GM18507 (cell line): ENCODE data around the gene TOR1B.
A peak's percentile ranks its signal among the peaks of the same experiment; 100 is the strongest.
"Not testable (repeated sequence)": the region's sequence is repeated elsewhere in the genome, so short reads cannot be mapped to it uniquely, and the experiment has no call there.

Experiments
- DNase-seq: peaks from one replicate; pipeline ENCODE4 v3.0.0; 2011; ENCODE audit warnings: low read depth; ENCODE audit not compliant: insufficient read length; ENCODE audit errors: extremely low spot score
- FAIRE-seq: peaks from 2 replicates; lab custom pipeline; 2011; peaks lifted over from hg19 to GRCh38; lab: Jason Lieb, UNC

TOR1B gene, protein sequence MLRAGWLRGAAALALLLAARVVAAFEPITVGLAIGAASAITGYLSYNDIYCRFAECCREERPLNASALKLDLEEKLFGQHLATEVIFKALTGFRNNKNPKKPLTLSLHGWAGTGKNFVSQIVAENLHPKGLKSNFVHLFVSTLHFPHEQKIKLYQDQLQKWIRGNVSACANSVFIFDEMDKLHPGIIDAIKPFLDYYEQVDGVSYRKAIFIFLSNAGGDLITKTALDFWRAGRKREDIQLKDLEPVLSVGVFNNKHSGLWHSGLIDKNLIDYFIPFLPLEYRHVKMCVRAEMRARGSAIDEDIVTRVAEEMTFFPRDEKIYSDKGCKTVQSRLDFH

DNA sequence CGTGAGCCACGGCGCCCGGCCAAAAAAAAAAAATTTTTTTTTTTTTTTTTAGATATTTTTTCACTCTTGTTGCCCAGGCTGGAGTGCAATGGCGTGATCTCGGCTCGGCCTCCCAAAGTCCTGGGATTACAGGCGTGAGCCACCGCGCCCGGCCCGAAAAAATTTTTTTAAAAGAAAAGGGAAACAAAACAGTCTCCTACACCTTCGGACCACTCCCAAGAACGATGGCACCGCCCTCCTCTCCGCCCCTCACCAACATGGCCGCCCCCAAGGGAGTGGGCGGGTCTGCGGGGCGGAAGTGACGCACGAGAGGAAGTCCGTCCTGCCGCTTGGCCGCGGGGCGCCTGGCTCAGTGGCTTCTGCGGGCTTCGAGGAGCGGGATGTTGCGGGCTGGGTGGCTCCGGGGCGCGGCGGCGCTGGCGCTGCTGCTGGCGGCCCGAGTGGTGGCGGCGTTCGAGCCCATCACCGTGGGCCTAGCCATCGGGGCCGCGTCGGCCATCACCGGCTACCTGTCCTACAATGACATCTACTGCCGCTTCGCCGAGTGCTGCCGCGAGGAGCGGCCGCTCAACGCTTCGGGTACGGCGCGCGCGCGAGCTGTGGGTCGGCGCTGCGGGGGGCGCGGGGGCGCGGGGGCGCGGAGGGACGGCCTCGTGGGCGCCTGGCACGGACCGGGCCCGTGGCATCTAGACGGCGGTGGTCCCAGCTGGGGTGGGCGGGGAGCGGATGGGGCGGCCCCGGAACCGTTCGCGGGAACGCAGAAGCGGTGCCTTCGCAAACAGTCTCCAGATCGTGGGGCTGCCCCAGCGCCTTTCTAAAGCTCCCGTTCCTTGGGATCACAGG lies at the start of gene TOR1B:
Gene TOR1B (plus strand): TSS at position 352 of the 843 bp plus-strand sequence. CDS start 29 bp downstream, at position 381.
- peak; percentile 89 for FAIRE-seq
- peak; percentile 86 for DNase-seq

DNA sequence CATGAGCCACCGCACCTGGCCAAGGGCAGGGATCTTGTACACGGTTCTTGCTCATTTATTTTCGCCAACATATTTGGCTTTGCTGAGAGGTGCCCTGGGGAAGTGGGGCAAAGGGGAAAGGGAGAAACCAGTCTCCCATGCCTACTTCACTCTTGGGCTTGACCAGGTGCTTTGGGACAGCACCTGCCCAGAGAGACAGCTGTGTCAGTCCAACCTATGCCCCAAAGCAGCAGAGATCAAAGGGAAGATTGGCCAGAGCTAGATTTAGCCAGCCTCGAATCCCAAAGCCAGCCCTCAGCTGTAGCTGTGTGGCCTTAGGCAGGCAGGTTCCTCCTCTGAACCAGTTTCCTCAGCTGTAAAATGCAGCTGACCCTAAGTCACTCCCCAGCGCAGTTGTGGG lies 47.8 kb upstream of the TOR1B start:
- FAIRE-seq (no peak), DNase-seq (no peak)

DNA sequence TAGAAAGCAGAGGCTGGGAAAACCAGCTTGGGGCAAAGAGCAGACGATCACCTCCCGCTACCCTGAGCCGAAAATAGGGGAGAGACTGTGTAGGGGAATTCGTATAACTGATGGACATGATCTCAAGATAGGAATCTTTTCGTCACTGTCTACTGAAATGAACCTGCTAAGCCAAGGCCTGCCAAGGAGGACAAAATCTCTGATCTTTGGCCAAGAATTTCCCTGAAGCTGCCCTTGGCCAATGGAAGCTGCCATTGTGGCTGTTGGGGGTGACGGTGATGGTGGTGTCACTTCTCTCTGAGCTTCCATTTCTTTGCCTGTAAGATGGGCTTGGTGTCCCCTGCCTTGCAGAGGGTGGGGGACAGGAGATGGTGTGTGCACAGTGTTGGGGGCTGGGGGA lies 46.8 kb upstream of the TOR1B start:
- FAIRE-seq (no peak), DNase-seq (no peak)

DNA sequence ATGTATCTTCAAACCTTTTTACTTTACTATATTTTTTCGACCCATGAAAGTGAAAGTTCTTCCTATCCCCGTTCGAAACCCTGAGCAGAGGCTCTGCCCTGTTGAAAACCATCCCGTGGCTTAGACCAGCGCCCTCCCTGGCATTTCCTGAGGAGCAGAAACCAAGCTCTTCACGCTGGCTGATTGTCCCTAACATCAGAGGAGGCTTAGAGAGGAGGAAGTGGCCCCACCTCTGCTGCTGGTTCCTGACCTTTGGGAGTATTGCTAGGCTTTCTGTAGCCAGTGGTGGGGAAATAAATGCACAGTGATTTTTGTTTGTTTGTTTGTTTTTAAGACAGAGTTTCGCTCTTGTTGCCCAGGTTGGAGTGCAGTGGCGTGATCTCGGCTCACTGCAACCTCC lies 45.9 kb upstream of the TOR1B start:
- FAIRE-seq = no peak
- DNase-seq = no peak

DNA sequence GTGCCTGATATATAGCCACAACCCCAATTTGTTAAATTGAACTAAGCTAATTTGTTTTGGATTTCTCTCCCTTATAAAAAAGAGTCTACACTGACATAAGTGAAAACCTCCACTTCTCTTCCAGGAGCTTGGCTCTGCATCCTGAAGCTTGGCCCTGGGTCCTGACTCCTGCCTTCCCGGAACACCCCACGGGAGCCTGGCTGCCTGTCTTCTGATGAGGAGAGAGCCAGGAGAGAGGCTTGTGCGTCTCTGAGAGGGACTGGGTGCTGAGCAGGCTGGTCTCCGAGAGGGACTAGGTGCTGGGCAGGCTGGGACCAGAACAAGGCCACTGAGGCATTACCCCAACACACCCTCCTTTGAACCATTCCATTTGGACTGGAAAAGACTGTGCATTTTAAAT lies 43.7 kb upstream of the TOR1B start:
- DNase-seq (no peak), FAIRE-seq (no peak)

DNA sequence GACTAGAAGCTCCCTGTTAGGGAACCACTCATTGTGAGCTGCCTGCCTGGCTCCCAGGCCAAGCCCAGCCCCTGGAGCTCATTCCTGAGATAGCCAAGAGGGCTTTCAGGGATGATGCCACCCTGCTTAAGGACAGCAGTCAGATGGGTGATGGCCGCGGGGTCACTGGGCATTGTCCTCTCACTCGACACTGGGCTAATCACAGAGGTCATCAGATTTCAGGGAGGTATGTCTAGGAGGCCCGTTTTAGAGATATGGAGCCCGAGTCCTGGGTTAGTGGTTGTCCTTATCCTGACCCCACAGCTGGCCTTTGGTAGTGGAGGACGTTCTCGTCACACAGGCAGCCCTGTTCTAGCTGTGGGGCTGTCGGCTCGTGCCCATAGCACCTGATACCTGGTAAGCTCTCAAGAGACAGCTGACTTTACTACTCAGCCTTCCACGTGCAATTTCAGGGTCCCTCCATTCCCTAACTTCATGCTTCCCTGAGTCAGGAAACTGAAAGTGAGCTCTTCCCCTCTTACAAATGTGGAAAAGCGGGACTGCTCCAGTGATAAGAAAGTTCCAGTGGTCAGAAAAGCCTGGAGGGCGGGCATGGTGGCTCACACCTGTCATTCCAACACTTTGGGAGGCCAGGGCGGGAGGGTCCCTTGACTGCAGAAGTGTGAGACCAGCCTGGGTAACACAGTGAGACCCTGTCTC lies 43.0 kb upstream of the TOR1B start:
- DNase-seq (no peak), FAIRE-seq (no peak)

DNA sequence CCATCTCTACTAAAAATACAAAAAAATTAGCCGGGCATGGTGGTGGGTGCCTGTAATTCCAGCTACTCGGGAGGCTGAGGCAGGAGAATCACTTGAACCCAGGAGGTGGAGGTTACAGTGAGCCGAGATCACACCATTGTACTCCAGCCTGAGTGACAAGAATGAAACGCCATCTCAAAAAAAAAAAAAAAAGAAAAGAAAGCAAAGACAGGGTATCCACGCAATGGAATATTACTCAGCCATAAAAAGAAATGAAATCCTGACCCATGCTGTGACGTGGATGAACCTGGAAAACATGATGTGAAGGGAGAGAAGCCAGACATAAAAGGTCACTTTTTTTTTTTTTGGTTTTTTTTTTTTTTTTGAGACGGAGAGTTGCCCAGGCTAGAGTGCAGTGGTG lies 42.2 kb upstream of the TOR1B start:
- not testable (repeated sequence) for DNase-seq, FAIRE-seq

DNA sequence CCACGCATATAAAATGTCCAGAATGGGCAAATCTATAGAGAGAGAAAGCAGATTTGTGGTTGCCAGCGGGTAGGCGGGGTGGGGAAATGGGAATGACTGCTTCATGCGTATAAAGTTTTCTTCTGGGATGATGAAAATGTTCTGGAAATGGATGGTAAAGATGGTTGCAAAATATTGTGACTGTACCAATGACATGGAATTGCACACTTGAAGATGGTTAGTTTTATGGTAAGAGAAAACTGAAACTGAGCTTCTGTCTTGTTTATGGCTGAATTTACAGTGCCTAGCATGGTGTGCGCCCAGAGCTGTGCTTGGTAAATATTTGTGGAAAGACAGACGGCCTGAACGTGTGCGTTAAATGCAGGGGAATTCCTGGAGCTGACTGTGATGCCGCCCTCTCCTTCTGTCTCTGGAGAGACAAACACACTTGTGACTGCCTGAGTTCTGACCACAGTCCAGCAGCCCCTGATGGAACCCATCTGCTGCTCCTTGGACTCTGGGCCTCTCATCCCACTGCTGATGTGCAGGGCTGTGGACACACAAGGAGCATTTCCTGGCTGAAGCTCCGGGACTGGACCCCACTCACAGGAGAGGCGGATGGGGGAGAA lies 41.6 kb upstream of the TOR1B start:
- DNase-seq = no peak
- no peak for FAIRE-seq

DNA sequence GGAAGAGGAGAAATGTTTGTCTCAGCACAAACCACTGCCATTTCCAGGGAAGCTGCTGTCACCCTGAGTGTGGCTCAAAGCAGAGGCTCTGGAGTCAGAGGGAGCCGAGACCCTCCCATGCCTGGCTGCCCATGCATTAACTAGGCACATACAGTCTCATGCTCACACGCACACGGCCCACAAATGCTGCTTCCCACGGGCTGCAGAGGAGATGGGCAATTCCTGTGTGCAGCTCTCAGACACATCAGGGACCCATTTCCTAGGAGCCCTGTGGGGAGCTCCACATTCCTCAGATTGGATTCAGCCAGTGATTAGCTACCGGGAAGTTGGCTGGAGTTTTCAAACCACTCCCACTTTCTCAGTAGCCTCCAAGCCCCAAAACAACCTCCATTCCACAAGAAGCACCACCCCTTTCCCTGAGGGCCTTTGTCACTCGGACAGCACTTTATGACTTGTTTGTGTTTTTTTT lies 41.0 kb upstream of the TOR1B start:
- FAIRE-seq (no peak), DNase-seq (no peak)

DNA sequence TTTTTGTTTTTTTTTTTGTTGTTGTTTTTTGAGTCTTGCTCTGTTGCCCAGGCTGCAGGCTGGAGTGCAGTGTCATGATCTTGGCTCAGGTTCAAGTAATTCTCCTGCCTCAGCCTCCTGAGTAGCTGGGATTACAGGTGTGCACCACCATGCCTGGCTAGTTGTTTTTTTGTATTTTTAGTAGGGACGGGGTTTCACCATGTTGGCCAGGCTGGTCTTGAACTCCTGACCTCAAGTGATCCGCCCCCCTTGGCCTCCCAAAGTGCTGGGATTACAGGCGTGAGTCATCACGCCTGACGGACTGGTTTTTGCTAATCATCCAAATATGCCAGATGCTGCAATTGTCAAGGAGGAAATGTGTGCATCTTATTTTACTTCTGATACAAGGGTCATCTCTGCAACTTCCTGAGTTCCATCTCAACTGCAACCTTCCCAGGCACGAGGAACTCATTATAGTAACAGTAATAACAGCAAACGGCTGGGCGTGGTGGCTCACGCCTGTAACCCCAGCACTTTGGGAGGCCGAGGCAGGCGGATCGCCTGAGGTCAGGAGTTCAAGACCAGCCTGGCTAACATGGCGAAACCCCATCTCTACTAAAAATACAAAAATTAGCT lies 40.5 kb upstream of the TOR1B start:
- FAIRE-seq = not testable (repeated sequence)

DNA sequence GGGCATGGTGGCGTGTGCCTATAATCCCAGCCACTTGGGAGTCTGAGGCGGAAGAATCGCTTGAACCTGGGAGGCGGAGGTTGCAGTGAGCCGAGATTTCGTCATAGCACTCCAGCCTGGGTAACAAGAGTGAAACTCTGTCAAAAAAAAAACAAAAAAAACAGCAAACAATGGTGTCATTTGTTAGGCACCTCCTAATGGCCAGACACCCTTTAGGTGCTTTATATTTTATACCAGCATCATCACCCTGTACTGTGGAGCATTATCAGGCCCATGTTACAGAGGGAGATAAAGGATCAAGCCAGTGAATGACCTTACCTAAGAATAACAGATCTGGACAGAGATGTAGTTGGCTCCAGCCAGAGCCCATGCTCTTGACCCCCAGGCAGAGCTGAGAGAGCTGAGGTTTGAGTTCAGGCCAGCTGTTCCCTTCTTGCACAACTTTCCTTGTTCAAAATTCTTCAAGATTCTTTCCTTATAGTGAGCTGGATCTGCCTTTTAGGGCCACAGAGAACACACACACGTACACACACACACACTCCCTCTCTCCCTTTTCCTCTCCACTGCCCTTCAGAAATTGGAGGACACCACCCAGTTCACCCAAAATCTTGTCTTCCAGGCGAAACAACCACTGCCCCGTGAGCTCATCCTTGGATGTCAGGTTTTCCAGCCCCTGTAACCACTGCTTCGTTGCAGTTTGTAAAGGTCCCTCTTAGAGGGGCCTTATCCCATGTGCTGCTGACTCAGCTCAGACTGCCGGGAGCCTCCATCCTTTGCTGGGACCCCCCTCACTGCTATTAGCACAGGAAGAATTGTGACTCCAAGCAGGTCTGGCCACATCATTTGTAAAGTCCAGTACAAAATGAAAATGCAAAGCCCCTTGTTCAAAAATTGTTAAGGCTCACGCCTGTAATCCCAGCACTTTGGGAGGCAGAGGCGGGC lies 39.7 kb upstream of the TOR1B start:
- FAIRE-seq = no peak
- DNase-seq = no peak

More for the DNA sequence above, 40.5 kb upstream of the TOR1B start:
- not testable (repeated sequence) for DNase-seq

DNA sequence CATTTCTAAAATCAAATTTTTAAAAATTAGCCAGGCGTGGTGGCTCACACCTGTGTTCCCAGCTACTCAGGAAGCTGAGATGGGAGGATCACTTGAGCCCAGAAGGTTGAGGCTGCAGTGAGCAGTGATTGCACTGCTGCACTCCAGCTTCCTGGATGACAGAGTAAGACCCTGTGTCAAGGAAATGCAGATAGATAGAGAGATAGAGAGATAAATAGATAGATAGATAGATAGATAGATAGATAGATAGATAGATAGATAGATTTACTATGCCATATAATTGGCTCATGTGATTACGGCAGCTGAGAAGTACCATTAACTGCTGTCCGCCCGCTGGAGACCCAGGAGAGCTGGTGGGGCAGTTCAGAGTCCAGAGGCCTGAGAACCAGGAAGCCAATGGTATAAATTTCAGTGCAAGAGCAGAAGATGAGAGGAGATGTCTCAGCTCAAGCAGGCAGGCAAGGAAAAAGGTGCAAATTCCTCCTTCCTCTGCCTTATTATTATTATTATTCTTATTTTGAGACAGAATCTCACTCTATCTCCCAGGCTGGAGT lies 37.1 kb upstream of the TOR1B start:
- FAIRE-seq = no peak
- DNase-seq = no peak

DNA sequence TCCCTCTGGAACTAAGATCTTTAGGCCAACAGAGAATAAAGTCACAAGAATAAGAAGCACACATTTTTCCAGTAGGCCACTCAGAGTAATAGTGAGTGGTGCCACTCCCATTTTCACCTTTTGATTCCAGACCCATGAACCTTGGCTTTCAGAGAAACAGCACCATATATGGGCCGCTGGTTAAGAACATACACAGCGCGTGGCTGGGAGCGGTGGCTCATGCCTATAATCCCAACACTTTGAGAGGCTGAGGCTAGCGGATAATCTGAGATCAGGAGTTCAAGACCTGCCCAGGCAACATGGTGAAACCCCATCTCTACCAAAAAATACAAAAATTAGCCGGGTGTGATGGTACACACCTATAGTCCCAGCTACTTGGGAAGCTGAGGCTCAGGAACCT lies 34.5 kb upstream of the TOR1B start:
- no peak for FAIRE-seq
- no peak for DNase-seq

DNA sequence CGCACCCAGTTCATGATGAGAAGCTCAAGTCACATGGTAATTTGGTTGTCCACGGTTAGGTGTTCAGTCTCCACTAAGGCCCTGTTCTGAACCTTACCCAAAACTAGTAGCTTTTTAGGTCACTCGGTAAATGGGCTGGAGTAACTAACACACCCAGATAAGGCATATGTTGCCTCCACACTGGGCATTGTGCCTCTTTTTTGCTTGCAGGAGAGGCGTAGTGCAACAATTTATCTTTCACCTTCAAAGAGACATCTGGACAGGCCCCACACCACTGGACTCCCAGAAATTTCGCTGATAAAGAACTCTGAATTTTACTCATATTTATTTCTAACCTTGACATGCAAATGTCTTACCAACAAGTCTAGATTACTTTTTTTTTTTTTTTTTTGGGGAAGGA lies 33.3 kb upstream of the TOR1B start:
- DNase-seq (no peak), FAIRE-seq (no peak)

DNA sequence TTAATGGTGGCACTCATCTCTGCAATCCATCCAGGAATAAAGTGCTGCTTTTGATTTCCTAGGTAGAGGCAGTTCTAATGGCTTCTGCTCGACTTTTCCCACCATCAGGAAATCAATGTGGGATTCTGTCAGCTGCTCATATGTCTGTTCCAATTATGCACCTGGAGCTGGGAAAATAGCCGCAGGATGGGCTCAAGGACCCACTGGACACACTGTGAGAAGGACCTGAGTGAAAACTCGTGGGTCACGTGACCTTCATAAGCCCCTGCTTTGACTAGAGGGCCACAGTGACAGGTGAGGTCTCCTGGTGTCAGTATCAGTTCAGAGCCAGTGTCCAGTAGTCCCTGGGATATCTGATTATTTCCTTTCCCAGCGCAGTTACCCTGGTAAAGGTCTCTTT lies 32.2 kb upstream of the TOR1B start:
- FAIRE-seq = no peak

DNA sequence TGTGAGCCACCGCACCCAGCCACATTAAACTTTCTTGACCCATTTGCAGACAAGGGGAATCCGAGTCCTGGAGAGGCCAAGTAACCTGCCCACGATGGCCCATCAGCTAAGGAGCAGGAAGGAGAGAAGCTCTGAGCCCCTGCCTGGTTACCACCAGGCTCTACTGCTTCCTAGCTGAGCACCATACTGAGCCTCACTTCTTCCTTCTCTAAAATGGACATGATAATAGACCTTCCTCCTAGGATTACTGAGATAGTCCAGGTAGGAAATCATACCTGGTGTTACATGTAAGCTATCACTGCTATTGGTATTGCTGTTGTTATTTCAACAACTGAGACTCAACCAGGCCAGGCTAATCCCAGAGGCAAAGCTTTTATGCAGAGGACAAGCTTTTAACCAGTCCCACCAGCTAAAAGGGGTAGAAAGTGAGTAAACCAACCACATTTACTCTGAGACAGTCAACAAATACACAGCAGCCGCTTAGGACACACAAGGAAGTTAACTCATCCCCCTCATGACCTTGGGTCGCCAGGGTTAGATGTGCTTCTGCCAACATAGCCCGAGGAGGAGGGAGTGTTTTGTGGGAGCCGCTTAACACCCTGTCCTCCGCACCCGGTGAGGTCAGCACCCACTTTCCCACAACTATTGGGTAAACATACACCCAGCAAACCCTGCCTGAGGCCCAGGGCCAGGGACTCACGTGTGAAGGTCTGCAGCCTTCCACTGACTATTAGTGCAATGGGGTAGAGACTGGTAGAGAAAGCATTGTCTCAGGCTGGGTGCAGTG lies 29.5 kb upstream of the TOR1B start:
- FAIRE-seq (no peak), DNase-seq (no peak)

More for the DNA sequence above, 32.2 kb upstream of the TOR1B start:
- no peak for DNase-seq

DNA sequence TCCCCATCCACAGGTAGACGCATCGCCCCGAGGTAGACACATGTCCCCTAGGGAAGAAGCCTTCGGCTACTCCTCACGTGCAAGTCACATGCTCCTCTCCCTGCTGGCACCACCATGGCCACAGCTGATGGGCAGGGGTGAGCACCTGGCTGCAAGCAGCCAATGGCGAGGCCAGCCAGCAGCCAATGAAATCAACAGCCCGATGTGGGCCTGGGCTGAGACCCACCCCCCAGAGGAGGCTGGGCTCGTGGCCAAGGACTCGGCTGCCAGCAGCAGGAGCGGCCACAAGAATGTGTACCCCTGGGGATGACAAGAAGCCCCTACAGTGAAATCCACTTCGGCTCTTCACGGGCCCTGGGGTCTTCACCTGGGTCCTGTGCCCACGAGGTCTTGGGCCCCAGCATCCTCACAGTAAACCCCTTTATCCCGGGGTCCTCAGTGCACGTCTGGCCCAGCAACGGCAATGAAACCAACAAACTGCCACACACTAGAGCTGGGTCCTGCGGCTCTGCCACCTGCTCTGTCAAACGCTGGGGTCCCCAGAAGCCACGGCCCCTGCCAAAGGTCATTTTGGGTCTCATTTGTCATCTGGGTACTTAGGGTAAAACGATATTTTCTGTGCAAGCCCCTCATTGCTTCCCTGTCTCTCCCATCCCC lies 28.1 kb upstream of the TOR1B start:
- DNase-seq = no peak
- no peak for FAIRE-seq
